Adrenal gland (tissue), 12 donors: ENCODE measurements around the gene MTAP. TPM values are rescaled to one million over a fixed set of nuclear protein-coding genes. Genes with fewer than 3 reads are reported as not detected.

Experiments used
- DNase-seq, 7 donors: peaks; one replicate each; pipeline ENCODE4 v3.0.0-alpha.2; 2019 to 2020
- H3K27ac ChIP-seq, 5 donors: fragments of 200-600 bp; sonication (generic) in 4 of 5; 1 replicate in 3 of 5; 2 replicates in 2 of 5; pipeline versions ENCODE4 v1.5.1 to v1.8.0; 2016 to 2020; ENCODE audit warnings: mild to moderate bottlenecking in 1 of 5
- H3K27me3 ChIP-seq: fragments of 200-600 bp; 2 replicates; pipeline ENCODE4 v1.8.0; 2021
- H3K36me3 ChIP-seq, 2 donors: fragments of 200-600 bp; replicated peaks in 1 of 2; 1 replicate in 1 of 2; 2 replicates in 1 of 2; pipeline versions ENCODE4 v1.5.1 to v1.8.0; 2018 to 2022
- H3K4me1 ChIP-seq, 2 donors: fragments of 200-600 bp; replicated peaks in 1 of 2; 1 replicate in 1 of 2; 2 replicates in 1 of 2; pipeline versions ENCODE4 v1.5.1 to v1.8.0; 2018 to 2021
- H3K4me3 ChIP-seq, 4 donors: fragments of 200-600 bp; sonication (generic) in 3 of 4; one replicate each; pipeline ENCODE4 v1.5.1; 2016 to 2018
- H3K9me3 ChIP-seq, 3 donors: fragments of 200-600 bp; sonication (generic) in 1 of 3; replicated peaks in 1 of 3; 1 replicate in 2 of 3; 2 replicates in 1 of 3; pipeline versions ENCODE4 v1.5.1 to v1.8.0; 2016 to 2021
- CTCF ChIP-seq, 6 experiments: fragments of 450-650 bp in 4 of 6; fragments of 200-600 bp in 2 of 6; sonication (generic) in 1 of 6; IDR thresholded peaks; 1 replicate in 5 of 6; 2 replicates in 1 of 6; pipeline versions ENCODE4 v1.5.1 to v1.8.0; 2016 to 2021; ENCODE audit warnings: antibody characterized with exemption in 6 of 6, mild to moderate bottlenecking in 2 of 6, moderate library complexity in 1 of 6
- POLR2A ChIP-seq, 2 donors: fragments of 450-650 bp; IDR thresholded peaks; one replicate each; pipeline ENCODE4 v1.6.1; 2017; ENCODE audit warnings: antibody characterized with exemption in 2 of 2, mild to moderate bottlenecking in 2 of 2, moderate library complexity in 1 of 2
- WGBS, 4 donors: extraction: QIAGEN DNeasy Blood & Tissue Kit in 2 of 4; methylation state at CpG; one replicate each; pipeline versions ENCODE4 v1.1.5 to v1.1.7; 2013 to 2017; 5-methylcytosine and 5-hydroxymethylcytosine counted together
- intact Hi-C, 2 donors: fragments of 100-400 bp; cut with DNase I; formaldehyde crosslinking; loops; one replicate each; pipeline versions ENCODE4 v1.14.1 to v1.15.0; 2022 to 2023
- polyA plus RNA-seq, 3 donors: library from polyadenylated mRNA; stranded (reverse); fragments of 200-250 nt in 2 of 3; fragments of 350-450 nt in 1 of 3; fragmentation: Illumina TruSeq in 1 of 3; extraction: RNeasy Lipid Tissue Mini Kit (QIAGEN cat#74804) in 1 of 3; gene quantifications; one replicate each; pipeline ENCODE4 v1.2.3, GENCODE V29; 2013 to 2014
- total RNA-seq, 9 donors: library from RNA; depleted of rRNA in 4 of 9; stranded (reverse); fragments of >200 nt in 4 of 9; fragments of 120-200 nt in 1 of 9; fragmentation: NEBNext Ultra II Directional in 1 of 9; extraction: Animal tissue kit (Norgen Biotek cat#: 25700) in 1 of 9; gene quantifications; one replicate each; pipeline versions ENCODE4 v1.1.0 to v1.2.4, GENCODE V29; 2013 to 2023
- donor health status: healthy with polysubstance abuse.
- donor health status: Bipolar disorder and iron deficiency.
- donor health status: DM: yes; HTN: yes; CAD: no.
- donor health status: DM: no; HTN: no; CAD: no.
- donor health status: DM: no; HTN: no; CAD: no.
- donor health status: DM: yes; HTN: yes; CAD: no.

MTAP gene
- total and polyA plus RNA-seq, 12 donors = 6.4 to 38.2 (median 21.9) TPM

GRCh38 chr9:21871256-21871975 lies 69.0 kb downstream of the MTAP start:
- WGBS, 4 donors = 94 to 97% (median 96%) methylated on average over 3 of the region's 3 CpGs
- no peak overlapping the region for H3K27ac ChIP-seq
- no peaks in the 10 kb centered on the region for H3K27me3 ChIP-seq
- no peaks in the 10 kb centered on the region for H3K36me3 ChIP-seq
- TF ChIP-seq POLR2A (IDR thresholded peaks at IDR 0.05) (no peak), CTCF (IDR thresholded peaks at IDR 0.05) (no peak)
- DNase-seq = no peak
- no peak overlapping the region for H3K4me3 ChIP-seq
- H3K4me1 ChIP-seq = no peaks in the 10 kb centered on the region
- H3K9me3 ChIP-seq = no peaks in the 10 kb centered on the region
- intact Hi-C loops = no loop called here

GRCh38 chr9:21872696-21873095 lies 70.3 kb downstream of the MTAP start:
- no peak overlapping the region for H3K27ac ChIP-seq
- 58 to 81% (median 67%) methylated on average over 1 of the region's 1 CpG for WGBS, 4 donors
- TF ChIP-seq POLR2A (IDR thresholded peaks at IDR 0.05) (no peak), CTCF (IDR thresholded peaks at IDR 0.05) (no peak)
- no peaks in the 10 kb centered on the region for H3K36me3 ChIP-seq
- intact Hi-C loops = no loop called here
- H3K4me3 ChIP-seq = no peak overlapping the region
- H3K4me1 ChIP-seq = no peaks in the 10 kb centered on the region
- H3K9me3 ChIP-seq = no peaks in the 10 kb centered on the region
- no peaks in the 10 kb centered on the region for H3K27me3 ChIP-seq
- no peak for DNase-seq

- Histone ChIP-seq H3K9me3 (no peaks in the 10 kb centered on the region), H3K4me3 (no peak overlapping the region), H3K27me3 (no peaks in the 10 kb centered on the region), H3K27ac (peak overlapping the region in 1 of 5 donors; percentile 2), H3K4me1 (no peaks in the 10 kb centered on the region), H3K36me3 (no peaks in the 10 kb centered on the region)
- 76 to 81% (median 76%) methylated on average over 6 of the region's 6 CpGs for WGBS, 4 donors
- DNase-seq = no peak
- TF ChIP-seq POLR2A (IDR thresholded peaks at IDR 0.05) (no peak), CTCF (IDR thresholded peaks at IDR 0.05) (no peak)
- intact Hi-C loops = no loop called here
These were observed 71.2 kb downstream of the MTAP start for GRCh38 chr9:21873540-21874221.

- no peak for TF ChIP-seq CTCF (IDR thresholded peaks at IDR 0.05)
- no peak for TF ChIP-seq POLR2A (IDR thresholded peaks at IDR 0.05)
- 95 to 97% (median 96%) methylated on average over 4 of the region's 4 CpGs for WGBS, 4 donors
- H3K9me3 ChIP-seq = peaks cover 0 to 4% (median 0%) of the 10 kb centered on the region in 3 donors
These were observed 73.5 kb downstream of the MTAP start for GRCh38 chr9:21875893-21876292.

More at GRCh38 chr9:21875893-21876292, 73.5 kb downstream of the MTAP start:
- Histone ChIP-seq H3K4me3 (no peak overlapping the region), H3K36me3 (no peaks in the 10 kb centered on the region), H3K4me1 (no peaks in the 10 kb centered on the region), H3K27me3 (no peaks in the 10 kb centered on the region), H3K27ac (no peak overlapping the region)
- intact Hi-C loops = no loop called here
- no peak for DNase-seq
